Measurements from ENCODE around the gene NAV2. TPM values are rescaled to one million over a fixed set of nuclear protein-coding genes. Genes with fewer than 3 reads are reported as not detected.

Gene NAV2
- polyA plus RNA-seq, 1 donor, result 8.1 TPM

DNA sequence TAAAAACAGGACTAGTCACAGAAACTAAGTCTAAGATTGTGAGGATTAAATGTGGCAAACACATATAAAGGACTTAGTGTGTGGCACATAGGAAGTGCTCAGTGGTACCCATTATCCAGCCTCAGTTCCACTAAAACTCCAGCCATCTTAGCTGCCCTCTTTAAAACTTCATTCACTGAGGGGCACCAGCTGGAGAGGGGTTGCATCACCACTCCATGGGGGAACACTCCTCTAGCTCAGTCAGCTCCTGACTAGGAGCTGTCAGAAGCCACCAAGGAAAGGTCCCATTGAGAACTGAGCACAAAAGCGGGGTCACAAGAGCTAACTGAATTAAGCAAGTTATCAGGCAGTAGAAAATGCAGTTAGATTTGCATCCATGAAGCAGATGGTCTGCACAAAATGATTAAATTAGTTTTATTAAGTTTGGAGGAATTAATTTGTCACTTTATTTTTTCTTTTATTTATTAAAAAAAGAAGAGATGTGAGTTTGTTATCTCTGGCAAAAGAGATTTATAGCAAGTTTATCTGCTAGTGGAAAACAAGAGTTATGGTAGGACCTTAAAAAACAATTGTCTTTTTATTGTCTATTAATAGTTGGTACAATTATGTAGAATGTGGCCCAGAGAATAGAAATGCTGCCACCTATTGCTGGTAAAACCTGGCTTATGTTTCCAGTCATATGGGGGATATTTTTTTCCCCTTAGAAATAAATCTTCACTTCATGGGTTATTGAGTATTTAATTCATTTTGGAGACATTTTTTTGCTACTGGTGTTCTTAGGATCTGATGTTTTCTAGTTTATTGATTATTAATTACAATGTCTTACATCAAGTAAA, 95.7 kb downstream of the NAV2 start:
- Histone ChIP-seq H3K27me3 (ENCODE audit: control insufficient read depth, insufficient read depth, low read length) (no peaks in the 10 kb centered on the region), H3K4me3 (ENCODE audit: low read length) (no peak overlapping the region), H3K4me1 (ENCODE audit: control insufficient read depth, insufficient read depth, low read length) (peaks cover 2% of the 10 kb centered on the region), H3K9me3 (ENCODE audit: control insufficient read depth, low read depth, low read length) (no peaks in the 10 kb centered on the region), H3K27ac (ENCODE audit: low read length) (no peak overlapping the region), H3K36me3 (ENCODE audit: control insufficient read depth, insufficient read depth, low read length) (no peaks in the 10 kb centered on the region)
- no peak for DNase-seq
- WGBS (ENCODE audit: insufficient coverage, low lambda C conversion rate), result 80% methylated on average over 1 of the region's 1 CpG

DNA sequence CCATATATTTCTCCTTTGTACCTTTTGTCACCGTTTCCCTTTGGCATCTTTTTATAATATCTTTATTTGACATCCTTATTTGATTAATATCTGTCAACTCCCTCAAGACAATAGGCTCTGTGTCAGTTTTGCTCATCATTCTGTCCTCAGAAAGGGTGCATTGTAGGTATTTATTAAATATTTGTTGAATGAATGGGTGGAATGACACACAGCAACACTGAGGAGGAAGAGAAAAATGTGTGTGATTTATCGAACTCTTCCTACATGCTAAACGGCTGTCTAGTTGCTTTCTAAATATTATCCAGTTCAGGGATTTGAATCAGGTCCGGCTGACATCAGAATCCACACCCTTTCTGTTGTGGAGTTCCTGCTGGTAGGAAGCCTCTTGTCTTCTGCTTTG, 98.2 kb downstream of the NAV2 start:
- no peak for DNase-seq
- H3K4me1 ChIP-seq (ENCODE audit: control insufficient read depth, insufficient read depth, low read length), result no peaks in the 10 kb centered on the region
- no peak overlapping the region for H3K27ac ChIP-seq (ENCODE audit: low read length)
- H3K27me3 ChIP-seq (ENCODE audit: control insufficient read depth, insufficient read depth, low read length), result no peaks in the 10 kb centered on the region
- H3K36me3 ChIP-seq (ENCODE audit: control insufficient read depth, insufficient read depth, low read length), result no peaks in the 10 kb centered on the region
- no peak overlapping the region for H3K4me3 ChIP-seq (ENCODE audit: low read length)
- H3K9me3 ChIP-seq (ENCODE audit: control insufficient read depth, low read depth, low read length), result no peaks in the 10 kb centered on the region
- WGBS (ENCODE audit: insufficient coverage, low lambda C conversion rate), result no CpG with 5 or more reads among the region's 4 CpGs

DNA sequence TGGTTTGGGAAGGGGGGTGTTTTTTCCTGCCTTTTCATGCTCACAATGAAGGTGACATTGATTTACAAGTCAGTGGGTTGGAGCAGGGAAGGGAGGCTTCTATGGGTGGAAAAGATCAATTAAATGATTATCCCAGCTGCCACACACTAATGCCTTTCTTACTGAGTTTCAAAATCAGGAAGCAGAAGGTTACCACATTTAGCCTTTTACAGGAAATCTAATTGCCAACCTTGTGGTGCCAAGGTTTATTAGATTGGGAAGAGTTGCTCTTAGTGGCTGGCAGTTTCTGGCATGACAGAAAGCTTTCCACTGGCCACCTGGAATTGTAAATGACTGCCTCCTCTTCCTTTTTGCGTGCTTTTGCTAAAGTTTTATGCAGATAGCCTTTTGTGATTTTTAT, 98.7 kb downstream of the NAV2 start:
- no peak overlapping the region for H3K4me3 ChIP-seq (ENCODE audit: low read length)
- no peaks in the 10 kb centered on the region for H3K27me3 ChIP-seq (ENCODE audit: control insufficient read depth, insufficient read depth, low read length)
- H3K4me1 ChIP-seq (ENCODE audit: control insufficient read depth, insufficient read depth, low read length), result no peaks in the 10 kb centered on the region
- H3K9me3 ChIP-seq (ENCODE audit: control insufficient read depth, low read depth, low read length), result no peaks in the 10 kb centered on the region
- no peak overlapping the region for H3K27ac ChIP-seq (ENCODE audit: low read length)
- H3K36me3 ChIP-seq (ENCODE audit: control insufficient read depth, insufficient read depth, low read length), result no peaks in the 10 kb centered on the region
- WGBS (ENCODE audit: insufficient coverage, low lambda C conversion rate), result no CpG with 5 or more reads among the region's 1 CpG
- no peak for DNase-seq

GRCh38 chr11:19812096-19812495, 99.5 kb downstream of the NAV2 start:
- Histone ChIP-seq H3K27me3 (ENCODE audit: control insufficient read depth, insufficient read depth, low read length) (no peaks in the 10 kb centered on the region), H3K4me3 (ENCODE audit: low read length) (no peak overlapping the region), H3K4me1 (ENCODE audit: control insufficient read depth, insufficient read depth, low read length) (no peaks in the 10 kb centered on the region), H3K36me3 (ENCODE audit: control insufficient read depth, insufficient read depth, low read length) (no peaks in the 10 kb centered on the region), H3K27ac (ENCODE audit: low read length) (no peak overlapping the region), H3K9me3 (ENCODE audit: control insufficient read depth, low read depth, low read length) (no peaks in the 10 kb centered on the region)
- WGBS (ENCODE audit: insufficient coverage, low lambda C conversion rate), result no CpG with 5 or more reads among the region's 1 CpG
- no peak for DNase-seq

DNA sequence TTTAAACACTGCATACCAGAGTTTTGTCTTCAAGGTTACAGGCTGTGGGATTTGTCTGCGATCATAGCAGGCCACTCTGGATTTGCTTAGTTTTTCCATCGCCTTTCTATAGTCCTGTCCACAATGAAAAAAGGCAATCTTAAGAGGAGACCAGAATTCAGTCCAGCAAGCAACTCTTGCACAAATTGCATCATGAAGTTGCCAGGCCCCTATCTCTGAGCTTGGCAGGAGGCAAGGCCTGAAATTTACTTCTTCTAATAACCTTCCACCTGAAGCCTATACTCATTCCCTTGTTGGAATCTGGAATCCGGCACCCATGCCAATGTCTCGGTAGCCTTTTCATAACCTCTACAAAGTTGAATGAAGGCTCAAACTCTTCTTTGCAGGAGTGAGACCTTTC, 100.1 kb downstream of the NAV2 start:
- no peak for DNase-seq
- H3K4me1 ChIP-seq (ENCODE audit: control insufficient read depth, insufficient read depth, low read length), result no peaks in the 10 kb centered on the region
- no peaks in the 10 kb centered on the region for H3K9me3 ChIP-seq (ENCODE audit: control insufficient read depth, low read depth, low read length)
- no peak overlapping the region for H3K4me3 ChIP-seq (ENCODE audit: low read length)
- H3K27me3 ChIP-seq (ENCODE audit: control insufficient read depth, insufficient read depth, low read length), result no peaks in the 10 kb centered on the region
- no CpG with 5 or more reads among the region's 4 CpGs for WGBS (ENCODE audit: insufficient coverage, low lambda C conversion rate)
- H3K27ac ChIP-seq (ENCODE audit: low read length), result no peak overlapping the region
- no peaks in the 10 kb centered on the region for H3K36me3 ChIP-seq (ENCODE audit: control insufficient read depth, insufficient read depth, low read length)

DNA sequence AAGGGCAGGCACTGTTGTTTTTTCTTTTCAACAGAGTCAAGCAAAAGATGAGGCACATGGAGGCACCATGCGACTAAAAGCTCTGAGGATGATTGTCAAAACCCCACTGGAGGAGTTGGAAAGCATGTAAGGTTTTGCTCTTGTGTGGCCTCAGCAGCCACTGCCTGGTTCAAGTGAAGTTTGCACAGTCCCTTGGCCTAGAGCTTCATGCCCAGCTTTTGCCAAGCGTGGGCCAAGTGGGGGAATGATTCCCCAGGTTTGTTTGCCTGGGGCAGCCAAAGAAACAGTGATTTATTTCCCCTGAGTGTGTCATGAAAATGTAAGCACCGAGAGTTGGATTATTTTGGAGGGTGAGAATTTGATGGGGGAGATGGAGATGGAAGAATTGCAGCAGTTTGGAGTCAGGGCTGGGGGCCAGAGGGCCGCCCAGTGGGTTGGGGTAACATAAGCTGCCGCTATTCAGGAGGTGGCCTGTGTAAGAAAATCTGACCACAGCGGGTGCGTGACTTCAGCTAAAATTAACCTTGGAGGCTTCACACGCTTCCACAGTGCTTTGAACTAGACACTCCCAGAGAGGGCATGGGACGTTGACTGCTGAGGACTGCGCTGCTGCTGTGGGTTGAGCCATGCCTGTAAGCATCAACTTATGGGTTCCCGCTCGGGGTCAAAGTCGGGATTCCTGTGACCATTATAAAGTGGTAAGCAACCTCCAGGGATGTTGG, 100.7 kb downstream of the NAV2 start:
- Histone ChIP-seq H3K9me3 (ENCODE audit: control insufficient read depth, low read depth, low read length) (no peaks in the 10 kb centered on the region), H3K27ac (ENCODE audit: low read length) (no peak overlapping the region), H3K27me3 (ENCODE audit: control insufficient read depth, insufficient read depth, low read length) (no peaks in the 10 kb centered on the region), H3K4me1 (ENCODE audit: control insufficient read depth, insufficient read depth, low read length) (no peaks in the 10 kb centered on the region), H3K4me3 (ENCODE audit: low read length) (no peak overlapping the region), H3K36me3 (ENCODE audit: control insufficient read depth, insufficient read depth, low read length) (no peaks in the 10 kb centered on the region)
- DNase-seq, result no peak
- 33% methylated on average over 1 of the region's 13 CpGs for WGBS (ENCODE audit: insufficient coverage, low lambda C conversion rate)

DNA sequence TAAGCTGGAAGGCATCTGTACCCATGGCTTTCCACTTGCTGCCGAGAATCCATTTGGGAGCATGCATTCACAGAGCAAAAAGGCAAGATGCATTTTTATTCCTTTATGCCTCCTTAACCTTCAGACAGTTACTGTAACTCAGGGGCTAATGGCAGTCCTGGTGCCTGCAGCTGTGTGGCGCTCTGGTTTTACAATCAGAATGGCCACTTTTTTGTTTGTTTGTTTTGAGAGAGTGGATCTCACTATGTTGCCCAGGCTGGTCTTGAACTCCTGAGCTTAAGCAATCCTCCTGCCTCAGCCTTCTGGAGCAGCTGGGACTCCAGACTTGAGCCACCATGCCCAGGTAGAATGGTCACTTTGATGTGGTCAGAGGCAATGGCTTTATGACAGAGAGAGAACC, 101.8 kb downstream of the NAV2 start:
- no peak overlapping the region for H3K4me3 ChIP-seq (ENCODE audit: low read length)
- H3K27ac ChIP-seq (ENCODE audit: low read length), result no peak overlapping the region
- no peaks in the 10 kb centered on the region for H3K27me3 ChIP-seq (ENCODE audit: control insufficient read depth, insufficient read depth, low read length)
- no CpG with 5 or more reads among the region's 2 CpGs for WGBS (ENCODE audit: insufficient coverage, low lambda C conversion rate)
- H3K4me1 ChIP-seq (ENCODE audit: control insufficient read depth, insufficient read depth, low read length), result no peaks in the 10 kb centered on the region
- H3K9me3 ChIP-seq (ENCODE audit: control insufficient read depth, low read depth, low read length), result no peaks in the 10 kb centered on the region
- no peaks in the 10 kb centered on the region for H3K36me3 ChIP-seq (ENCODE audit: control insufficient read depth, insufficient read depth, low read length)
- no peak for DNase-seq

DNA sequence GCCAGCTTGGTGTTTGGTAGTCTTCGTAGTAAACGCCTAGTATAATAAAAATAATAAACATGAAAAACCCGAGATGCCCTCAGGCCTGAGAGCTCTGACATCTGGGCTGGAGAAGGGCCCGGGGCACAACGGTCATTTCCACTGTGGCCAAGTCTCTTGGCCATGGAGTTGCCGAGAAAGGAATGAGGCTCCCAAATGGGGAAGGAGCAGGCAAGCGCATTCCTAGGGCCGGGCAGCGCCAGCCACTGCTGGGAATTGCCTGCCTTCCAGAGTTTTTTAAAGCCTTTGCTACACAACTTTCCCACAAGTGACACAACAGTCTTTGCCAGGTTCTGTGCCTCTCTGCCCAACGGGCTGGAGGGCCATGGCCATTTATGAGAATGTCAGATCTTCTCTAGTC, 103.4 kb downstream of the NAV2 start:
- Histone ChIP-seq H3K4me1 (ENCODE audit: control insufficient read depth, insufficient read depth, low read length) (no peaks in the 10 kb centered on the region), H3K27ac (ENCODE audit: low read length) (no peak overlapping the region), H3K36me3 (ENCODE audit: control insufficient read depth, insufficient read depth, low read length) (no peaks in the 10 kb centered on the region), H3K9me3 (ENCODE audit: control insufficient read depth, low read depth, low read length) (no peaks in the 10 kb centered on the region), H3K4me3 (ENCODE audit: low read length) (no peak overlapping the region), H3K27me3 (ENCODE audit: control insufficient read depth, insufficient read depth, low read length) (no peaks in the 10 kb centered on the region)
- no peak for DNase-seq
- WGBS (ENCODE audit: insufficient coverage, low lambda C conversion rate), result no CpG with 5 or more reads among the region's 10 CpGs

- no peak overlapping the region for H3K27ac ChIP-seq (ENCODE audit: low read length)
- no peak for DNase-seq
- no peaks in the 10 kb centered on the region for H3K36me3 ChIP-seq (ENCODE audit: control insufficient read depth, insufficient read depth, low read length)
- no peaks in the 10 kb centered on the region for H3K9me3 ChIP-seq (ENCODE audit: control insufficient read depth, low read depth, low read length)
- peaks cover 6% of the 10 kb centered on the region for H3K4me1 ChIP-seq (ENCODE audit: control insufficient read depth, insufficient read depth, low read length)
- H3K4me3 ChIP-seq (ENCODE audit: low read length), result no peak overlapping the region
- H3K27me3 ChIP-seq (ENCODE audit: control insufficient read depth, insufficient read depth, low read length), result no peaks in the 10 kb centered on the region
- 67% methylated on average over 1 of the region's 4 CpGs for WGBS (ENCODE audit: insufficient coverage, low lambda C conversion rate)
Observed at GRCh38 chr11:19816817-19817216, 104.2 kb downstream of the NAV2 start.

DNA sequence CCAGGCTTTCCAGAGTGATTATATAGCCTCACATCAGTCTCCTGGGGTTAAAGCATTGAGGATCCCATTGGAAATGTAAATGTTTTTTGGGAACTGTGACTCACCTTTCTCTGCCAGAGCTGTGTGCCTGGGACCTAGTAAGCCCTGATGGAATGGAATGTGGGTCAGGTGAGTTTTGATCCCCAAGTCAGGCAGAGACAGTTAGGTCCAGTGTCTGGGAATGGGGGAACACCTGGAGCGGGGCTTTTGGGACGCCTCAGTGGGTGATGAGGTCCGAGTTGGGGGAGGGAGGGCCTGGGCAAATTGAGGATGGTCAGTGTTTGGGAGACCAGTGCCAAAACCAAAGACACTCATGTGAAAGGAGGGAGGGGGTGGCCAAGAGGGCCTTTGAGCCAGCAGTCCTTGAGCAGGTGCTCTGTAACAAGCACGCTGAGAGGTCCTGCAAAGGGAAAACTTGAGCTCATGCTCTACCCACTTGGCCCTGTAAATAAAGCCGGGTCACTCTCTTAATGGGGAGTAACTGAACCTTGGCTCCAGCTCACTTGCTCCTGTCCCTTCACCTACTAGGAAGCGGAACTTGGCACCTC, 104.7 kb downstream of the NAV2 start:
- DNase-seq, result no peak
- no peak overlapping the region for H3K27ac ChIP-seq (ENCODE audit: low read length)

More for the DNA sequence above, 104.7 kb downstream of the NAV2 start:
- Histone ChIP-seq H3K4me1 (ENCODE audit: control insufficient read depth, insufficient read depth, low read length) (peaks cover 10% of the 10 kb centered on the region), H3K9me3 (ENCODE audit: control insufficient read depth, low read depth, low read length) (no peaks in the 10 kb centered on the region), H3K4me3 (ENCODE audit: low read length) (no peak overlapping the region), H3K36me3 (ENCODE audit: control insufficient read depth, insufficient read depth, low read length) (no peaks in the 10 kb centered on the region), H3K27me3 (ENCODE audit: control insufficient read depth, insufficient read depth, low read length) (no peaks in the 10 kb centered on the region)
- WGBS (ENCODE audit: insufficient coverage, low lambda C conversion rate), result no CpG with 5 or more reads among the region's 6 CpGs
